HG03571 (cell line): ENCODE results near the gene SORCS2.
"Not testable (repeated sequence)": the region's sequence is repeated elsewhere in the genome, so short reads cannot be mapped to it uniquely, and the experiment has no call there.

Experiments used
- ATAC-seq: cut with Tn5 transposase; IDR thresholded peaks from one replicate; pipeline ENCODE4 v1.9.1; 2021; ENCODE audit not compliant: unreplicated experiment

Gene SORCS2

GRCh38 chr4:7433376-7434140 is 241.2 kb downstream of the SORCS2 start:
- no peak for ATAC-seq

GRCh38 chr4:7434141-7434765 is 241.9 kb downstream of the SORCS2 start:
- ATAC-seq, result no peak

GRCh38 chr4:7434766-7435150 is 242.4 kb downstream of the SORCS2 start, which contains the start of gene PSAPL1:
TSS of gene PSAPL1 (minus strand) at chr4:7434930. CDS start at chr4:7434879, 51 bp downstream.
- no peak for ATAC-seq

GRCh38 chr4:7435471-7436061 is 243.2 kb downstream of the SORCS2 start:
- no peak for ATAC-seq

- no peak for ATAC-seq
These were observed 243.9 kb downstream of the SORCS2 start for GRCh38 chr4:7436256-7436655.

- ATAC-seq, result no peak
These were observed 247.4 kb downstream of the SORCS2 start for GRCh38 chr4:7439699-7440098.

GRCh38 chr4:7441201-7441600 is 248.9 kb downstream of the SORCS2 start:
- ATAC-seq, result no peak

GRCh38 chr4:7442574-7443162 is 250.3 kb downstream of the SORCS2 start:
- no peak for ATAC-seq

GRCh38 chr4:7444314-7444713 is 252.0 kb downstream of the SORCS2 start:
- no peak for ATAC-seq

- no peak for ATAC-seq
These were observed 252.4 kb downstream of the SORCS2 start for GRCh38 chr4:7444731-7445130.

GRCh38 chr4:7447236-7447635 is 254.9 kb downstream of the SORCS2 start:
- no peak for ATAC-seq

- ATAC-seq, result no peak
These were observed 255.7 kb downstream of the SORCS2 start for GRCh38 chr4:7448036-7448435.

- no peak for ATAC-seq
These were observed 258.6 kb downstream of the SORCS2 start for GRCh38 chr4:7450775-7451433.

GRCh38 chr4:7451434-7451789 is 259.1 kb downstream of the SORCS2 start:
- no peak for ATAC-seq

- no peak for ATAC-seq
These were observed 259.5 kb downstream of the SORCS2 start for GRCh38 chr4:7451800-7452199.

- ATAC-seq, result not testable (repeated sequence)
These were observed 260.5 kb downstream of the SORCS2 start for GRCh38 chr4:7452802-7453201.

- no peak for ATAC-seq
These were observed 265.1 kb downstream of the SORCS2 start for GRCh38 chr4:7457201-7458065.

- ATAC-seq, result no peak
These were observed 265.7 kb downstream of the SORCS2 start for GRCh38 chr4:7458066-7458425.

- ATAC-seq, result no peak
These were observed 266.1 kb downstream of the SORCS2 start for GRCh38 chr4:7458477-7458876.

- ATAC-seq, result no peak
These were observed 267.1 kb downstream of the SORCS2 start for GRCh38 chr4:7459471-7459870.
